Gastroesophageal sphincter (tissue), 3 donors: ENCODE results near the gene KIF20A.

Experiments used
- CTCF ChIP-seq, 4 experiments: fragments of 200-600 bp in 2 of 4; fragments of 450-650 bp in 2 of 4; sonication (generic) in 1 of 4; IDR thresholded peaks; one replicate each; pipeline ENCODE4 v1.5.1; 2017 to 2019; ENCODE audit warnings: antibody characterized with exemption in 4 of 4, mild to moderate bottlenecking in 2 of 4, moderate library complexity in 2 of 4
- EP300 ChIP-seq: sonication (generic); formaldehyde crosslinking; IDR thresholded peaks from one replicate; pipeline ENCODE4 v1.6.1; 2017; ENCODE audit warnings: antibody characterized with exemption, mild to moderate bottlenecking
- POLR2A ChIP-seq, 2 donors: fragments of 450-650 bp; IDR thresholded peaks; one replicate each; pipeline ENCODE4 v1.6.1; 2017; ENCODE audit warnings: antibody characterized with exemption in 2 of 2, mild to moderate bottlenecking in 2 of 2, moderate library complexity in 1 of 2
- POLR2AphosphoS5 ChIP-seq: sonication (generic); formaldehyde crosslinking; IDR thresholded peaks from one replicate; pipeline ENCODE4 v1.6.1; 2017; ENCODE audit warnings: antibody characterized with exemption

DNA sequence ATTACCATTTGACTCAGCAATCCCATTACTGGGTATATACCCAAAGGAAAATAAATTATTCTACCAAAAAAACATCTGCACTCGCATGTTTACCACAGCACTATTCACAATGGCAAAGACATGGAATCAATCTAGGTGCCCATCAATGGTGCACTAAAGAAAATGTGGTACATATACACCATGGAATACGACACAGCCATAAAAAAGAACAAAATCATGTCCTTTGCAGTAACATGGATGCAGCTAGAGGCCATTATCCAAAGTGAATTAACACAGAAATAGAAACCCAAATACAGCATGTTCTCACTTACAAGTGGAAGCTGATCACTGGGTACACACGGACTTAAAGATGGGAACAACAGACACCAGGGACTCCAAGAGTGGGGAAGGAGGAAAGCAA lies 32.1 kb downstream of the KIF20A start:
- TF ChIP-seq POLR2A (IDR thresholded peaks at IDR 0.05) (no peak), EP300 (no peak), CTCF (IDR thresholded peaks at IDR 0.05) (no peak), POLR2AphosphoS5 (no peak)
